GM04503 (cell line): ENCODE measurements around the gene LRRC28.

ENCODE experiments used
- DNase-seq: peaks from one replicate; pipeline ENCODE4 v3.0.0-alpha.2; 2012; ENCODE audit warnings: low read depth

Gene LRRC28

DNA sequence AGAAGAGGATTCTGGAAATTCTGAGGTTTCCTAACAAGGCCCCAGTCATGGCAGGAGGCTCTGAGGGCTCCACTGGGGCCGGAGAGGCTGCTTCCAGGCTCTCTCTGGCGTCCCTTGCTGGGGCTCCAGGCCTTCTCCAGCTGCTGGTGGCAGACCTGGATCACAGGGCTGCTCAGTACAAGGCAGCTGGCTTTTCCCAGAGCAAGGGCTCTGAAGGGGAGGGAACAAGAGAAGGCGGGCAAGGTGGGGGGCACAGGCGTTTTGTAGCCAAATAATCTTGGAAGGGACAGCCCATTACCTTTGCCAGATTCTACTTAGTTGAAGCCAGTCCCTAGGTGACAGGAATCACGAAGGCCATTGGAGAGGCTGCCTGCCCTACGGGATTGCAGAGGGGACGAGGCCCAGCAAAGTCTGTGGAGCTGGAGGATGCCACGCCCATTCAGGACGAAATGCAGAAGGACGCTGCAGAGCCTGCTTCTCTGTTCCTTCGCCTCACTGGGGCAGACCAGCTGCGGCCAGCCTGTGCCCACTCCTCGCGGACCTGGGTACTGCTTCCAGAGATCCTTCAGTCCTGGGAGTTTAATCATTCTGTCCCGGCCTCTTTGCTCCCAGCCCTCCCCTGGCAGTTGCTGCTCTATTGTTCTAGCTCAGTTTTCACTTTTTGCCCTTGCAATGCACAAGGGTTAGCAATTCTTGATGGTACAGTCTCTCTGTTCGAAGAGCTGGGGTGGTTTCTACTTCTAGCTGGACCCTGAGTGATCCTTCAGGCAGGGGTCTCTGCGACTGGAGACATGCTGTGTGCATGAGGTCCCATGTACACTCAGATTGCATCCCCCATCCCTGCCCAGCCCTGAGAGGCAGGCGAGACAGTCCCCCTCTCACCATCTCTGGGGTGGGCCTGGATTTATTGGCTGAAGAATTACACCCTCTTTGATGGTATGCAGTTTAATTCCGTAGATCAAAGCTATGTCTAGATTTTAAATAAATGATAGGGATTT is 165.2 kb downstream of the LRRC28 start:
- no peak for DNase-seq

DNA sequence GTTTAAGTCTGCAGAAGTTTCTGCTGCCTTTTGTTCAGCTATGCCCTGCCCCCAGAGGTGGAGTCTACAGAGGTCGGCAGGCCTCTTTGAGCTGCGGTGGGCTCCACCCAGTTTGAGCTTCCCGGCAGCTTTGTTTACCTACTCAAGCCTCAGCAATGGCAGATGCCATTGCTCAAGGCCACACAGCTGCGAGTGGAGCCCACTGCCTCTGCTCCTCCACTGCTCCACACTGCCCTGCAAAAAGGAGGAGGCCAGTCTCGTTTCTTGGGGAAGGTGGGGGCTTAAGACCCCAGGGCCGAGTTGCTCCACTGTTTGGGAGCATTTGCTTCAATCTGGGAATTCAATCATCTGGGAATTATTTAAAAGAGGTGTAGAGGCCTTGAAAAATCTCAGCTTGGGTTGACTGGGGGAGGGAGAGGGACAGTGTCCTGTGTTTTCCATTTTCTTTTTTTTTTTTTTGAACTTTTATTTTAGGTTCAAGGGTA is 169.9 kb downstream of the LRRC28 start:
- no peak for DNase-seq

DNA sequence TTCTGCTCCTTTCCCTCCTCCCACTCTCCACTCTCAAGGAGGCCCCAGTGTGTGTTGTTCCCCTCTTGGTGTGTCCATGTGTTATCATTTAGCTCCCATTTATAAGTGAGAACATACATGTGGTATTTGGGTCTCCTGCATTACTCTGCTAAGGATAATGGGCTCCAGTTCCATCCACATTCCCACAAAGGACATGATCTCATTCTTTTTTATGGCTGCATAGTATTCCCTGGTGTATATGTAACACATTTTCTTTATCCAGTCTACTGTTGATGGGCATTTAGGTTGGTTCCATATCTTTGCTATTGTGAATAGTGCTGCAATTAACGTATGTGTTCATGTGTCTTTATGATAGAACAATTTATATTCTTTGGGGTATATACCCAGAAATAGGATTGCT is 170.5 kb downstream of the LRRC28 start:
- no peak for DNase-seq

DNA sequence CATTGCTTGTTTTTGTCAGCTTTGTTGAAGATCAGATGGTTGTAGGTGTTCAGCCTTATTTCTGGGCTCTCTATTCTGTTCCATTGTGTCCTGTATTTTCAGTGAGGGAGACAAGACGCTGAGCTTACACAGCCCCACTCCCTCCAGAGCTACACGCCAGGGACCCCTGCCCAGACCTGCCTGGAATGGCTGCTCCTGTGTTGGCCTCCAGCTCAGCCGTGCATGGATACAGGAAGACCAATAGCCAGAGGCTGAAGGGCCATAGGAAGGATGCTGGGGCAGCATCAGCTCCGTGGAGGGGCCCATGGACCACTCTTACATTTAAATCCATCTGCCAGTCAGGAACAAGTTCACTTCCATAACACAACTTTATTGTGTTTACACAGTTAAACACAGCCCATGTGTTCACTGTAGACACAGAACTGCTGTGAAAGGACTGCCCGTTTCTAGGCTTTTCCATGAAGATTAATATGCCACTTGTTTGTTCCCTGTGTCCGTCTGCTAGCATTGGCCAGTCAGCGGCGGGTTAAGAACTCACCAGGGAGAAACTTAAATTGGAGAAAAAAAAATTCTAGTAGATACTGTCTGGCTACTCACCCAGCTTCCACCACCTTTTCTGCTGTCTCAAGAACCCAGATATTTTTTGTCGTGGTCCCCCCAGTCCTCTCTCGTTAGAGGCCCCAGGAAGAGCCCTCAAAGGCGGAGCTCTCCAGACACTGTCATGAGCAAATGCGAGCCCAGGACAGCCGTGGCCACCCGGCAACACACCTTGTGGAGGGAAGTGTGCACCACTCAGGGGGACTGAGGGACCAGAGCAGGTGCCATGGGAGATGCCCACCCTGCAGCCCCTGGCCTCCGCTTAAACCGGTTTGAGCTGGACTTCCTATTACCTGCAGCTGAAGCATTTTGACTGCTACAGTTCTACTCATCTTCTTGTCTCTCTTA is 172.2 kb downstream of the LRRC28 start:
- DNase-seq: no peak

DNA sequence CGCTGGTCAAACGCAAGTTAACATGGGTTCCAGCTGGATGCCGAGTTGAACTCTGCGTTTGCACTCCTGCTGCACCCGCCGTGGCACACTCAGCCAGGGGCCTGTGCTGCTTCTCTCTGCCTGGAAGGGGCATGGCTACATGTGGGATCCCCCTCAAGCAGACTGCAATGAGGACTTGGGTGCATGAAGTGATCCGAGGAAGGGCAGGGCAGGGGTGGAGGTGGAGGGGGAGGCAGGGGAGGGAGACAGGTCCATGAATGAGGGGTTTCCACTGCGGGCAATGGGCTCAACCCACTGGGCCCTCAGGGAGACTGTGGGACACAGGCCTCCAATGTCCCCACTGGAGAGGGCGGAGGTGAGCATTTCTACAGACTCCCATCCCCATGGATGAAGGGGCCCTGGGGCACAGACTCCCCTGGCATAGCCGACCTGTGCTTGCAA is 172.9 kb downstream of the LRRC28 start:
- no peak for DNase-seq

DNA sequence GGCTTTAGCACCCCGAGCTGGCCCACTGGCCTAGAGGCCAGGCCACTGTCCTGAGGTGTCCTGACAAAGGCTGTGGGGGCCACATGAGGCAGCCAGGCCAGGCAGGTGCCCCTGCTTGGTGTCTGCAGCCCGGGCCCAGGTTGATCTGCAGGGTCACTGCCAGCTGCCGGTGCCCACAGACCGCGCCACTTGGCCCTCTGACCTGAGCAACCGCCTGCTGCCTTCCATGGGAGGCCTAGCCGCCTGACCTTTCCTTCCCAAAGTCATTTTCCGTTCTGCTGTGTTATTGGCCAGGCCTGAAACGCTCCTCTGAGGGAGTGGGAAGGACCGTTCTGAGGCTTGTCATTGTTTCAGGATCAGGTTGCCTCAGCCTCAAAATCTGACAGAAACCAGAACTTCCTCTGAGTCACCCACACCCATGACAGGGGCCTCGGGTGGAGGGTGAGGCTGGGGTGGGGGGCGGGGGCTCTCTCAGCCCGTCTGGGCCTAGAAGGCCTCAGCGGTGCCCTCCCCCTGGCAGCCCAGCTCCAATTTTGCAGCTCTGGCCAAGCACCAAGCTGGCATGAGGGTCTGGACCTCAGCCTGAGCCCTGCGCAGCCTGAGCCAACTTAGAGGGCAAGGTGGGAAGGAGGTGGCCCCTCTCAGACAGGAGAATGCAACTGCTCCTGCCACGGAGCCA is 173.8 kb downstream of the LRRC28 start:
- DNase-seq: no peak

DNA sequence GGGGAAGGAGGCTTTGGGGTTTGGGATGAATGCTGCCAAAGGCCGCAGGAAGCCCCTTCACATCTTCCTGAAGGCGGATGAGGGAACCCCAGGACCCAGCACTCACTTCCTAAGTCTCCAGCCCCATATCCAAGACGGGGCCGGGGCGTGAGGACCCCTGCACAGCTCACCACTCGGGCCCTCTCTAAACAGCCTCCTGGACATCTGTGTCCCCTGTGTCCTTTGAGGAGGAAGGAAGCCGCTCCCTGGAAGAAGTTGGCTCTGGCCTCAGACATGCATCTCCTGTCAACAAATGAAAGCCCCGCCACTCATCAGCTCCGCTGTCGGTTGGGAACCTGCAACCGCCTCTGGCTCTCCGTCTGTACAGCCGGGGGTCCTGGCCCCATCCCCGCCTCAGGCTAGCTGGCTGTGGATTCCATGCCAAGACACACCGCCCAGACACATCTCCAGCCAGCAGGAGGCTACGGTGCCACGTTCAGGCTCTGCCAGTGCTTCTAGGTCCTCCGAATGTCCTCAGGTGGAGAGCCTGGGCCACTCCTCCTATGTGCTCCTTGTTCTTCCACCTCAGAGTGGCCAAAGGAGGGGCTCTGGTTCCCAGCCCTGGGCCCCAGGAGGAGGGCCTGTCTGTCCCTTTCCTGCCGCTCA is 174.5 kb downstream of the LRRC28 start:
- no peak for DNase-seq

DNA sequence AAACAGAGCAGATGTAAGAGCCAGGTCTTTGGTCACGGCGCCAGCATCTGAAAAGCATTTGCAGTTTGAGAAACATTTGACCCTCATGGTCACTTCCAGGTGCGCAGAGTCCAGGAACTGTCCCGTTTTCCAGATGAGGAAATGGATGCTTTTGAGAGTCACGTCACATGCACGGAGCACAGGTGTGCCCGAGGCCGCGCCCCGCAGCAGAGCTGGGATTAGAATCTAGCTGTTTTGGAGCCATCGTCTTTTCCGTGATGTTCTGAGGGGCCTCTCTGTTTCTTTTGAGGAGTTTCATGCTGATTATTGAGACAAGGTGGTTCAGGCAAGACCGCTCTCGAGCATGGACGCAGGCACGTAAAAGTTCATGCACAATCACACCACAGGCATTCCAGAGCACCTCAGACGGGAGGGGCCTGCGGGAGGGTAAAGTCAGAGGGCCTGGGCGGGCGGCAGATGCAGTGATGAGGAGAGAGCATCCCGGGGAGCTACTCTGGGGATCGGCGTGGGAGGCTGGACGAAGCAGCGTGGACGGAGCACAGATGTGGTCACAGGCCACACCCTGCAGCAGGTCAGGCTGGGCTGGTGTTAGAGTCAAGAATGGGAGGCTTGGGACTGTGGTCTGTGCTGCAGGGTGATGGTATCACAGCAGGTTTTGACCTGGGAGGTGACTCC is 175.3 kb downstream of the LRRC28 start:
- DNase-seq: no peak

DNA sequence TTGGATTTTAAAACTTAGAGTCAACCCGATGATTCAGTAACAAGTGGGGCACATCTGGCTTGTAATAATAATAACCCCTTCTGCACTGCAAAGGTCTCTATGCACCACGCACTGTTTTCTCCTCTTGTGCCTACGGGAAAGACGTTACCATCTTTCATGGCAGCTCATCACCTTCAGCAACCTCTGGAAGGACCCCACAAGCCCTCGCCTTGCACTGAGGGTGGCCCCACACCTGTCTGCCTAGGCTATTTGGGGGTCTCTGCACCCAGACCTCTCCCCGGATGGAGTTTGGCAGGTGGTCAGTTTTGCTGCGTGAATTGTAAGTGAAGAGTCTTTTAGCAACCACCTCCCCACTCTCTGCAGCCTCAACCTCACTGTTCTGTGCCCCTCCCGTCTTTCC is 175.9 kb downstream of the LRRC28 start:
- DNase-seq: no peak

DNA sequence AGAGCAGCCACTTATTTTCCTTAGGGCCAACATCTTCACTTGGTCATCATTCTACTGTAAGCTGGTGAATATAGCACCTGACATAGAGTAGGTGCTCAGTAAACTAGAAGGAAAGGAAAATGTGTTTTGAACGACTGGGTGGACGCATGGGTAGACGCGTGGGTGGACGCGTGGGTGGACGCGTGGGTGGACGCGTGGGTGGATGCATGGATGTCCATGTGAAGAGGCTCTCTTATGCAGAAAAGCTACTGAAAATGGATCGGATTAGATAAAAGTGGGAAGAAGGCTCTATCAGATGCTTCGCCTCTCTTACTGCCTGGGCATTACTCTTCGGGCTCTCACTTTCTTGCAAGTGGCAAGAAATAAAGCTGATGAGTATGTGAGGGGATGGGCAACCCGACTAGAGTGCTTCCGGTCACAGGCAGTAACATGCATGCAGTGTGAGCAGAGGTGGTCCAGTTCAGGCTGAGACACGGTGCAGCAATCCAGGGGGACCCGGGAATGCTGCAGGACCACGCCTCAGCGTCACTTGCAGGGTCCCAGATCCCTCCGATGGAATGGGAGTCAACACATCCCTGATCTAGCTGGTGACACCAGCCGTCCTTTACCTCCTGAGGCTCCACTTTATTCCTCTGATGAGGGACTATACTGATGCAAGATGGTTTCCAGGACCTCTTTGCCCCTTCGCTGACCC is 176.5 kb downstream of the LRRC28 start:
- DNase-seq: no peak

DNA sequence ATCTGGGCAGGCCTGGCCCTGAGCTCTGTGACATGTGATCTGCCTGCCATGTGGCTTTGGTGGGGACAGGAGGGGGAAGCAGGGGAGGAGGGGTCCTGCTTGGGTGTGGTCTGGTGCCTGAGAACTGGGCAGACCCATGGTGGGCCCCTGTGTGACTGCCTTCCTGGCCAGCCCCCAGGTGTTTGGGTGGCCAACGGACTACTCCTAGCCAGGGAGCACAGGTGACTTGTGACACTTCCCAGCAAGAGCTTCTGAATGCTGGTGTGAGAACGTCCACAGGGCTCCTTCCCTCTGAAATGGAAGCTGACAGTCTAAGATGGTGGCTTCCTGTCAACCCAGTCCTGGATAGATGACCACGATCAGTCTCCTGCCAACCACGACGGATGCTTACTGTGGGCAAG is 178.4 kb downstream of the LRRC28 start:
- DNase-seq: no peak

DNA sequence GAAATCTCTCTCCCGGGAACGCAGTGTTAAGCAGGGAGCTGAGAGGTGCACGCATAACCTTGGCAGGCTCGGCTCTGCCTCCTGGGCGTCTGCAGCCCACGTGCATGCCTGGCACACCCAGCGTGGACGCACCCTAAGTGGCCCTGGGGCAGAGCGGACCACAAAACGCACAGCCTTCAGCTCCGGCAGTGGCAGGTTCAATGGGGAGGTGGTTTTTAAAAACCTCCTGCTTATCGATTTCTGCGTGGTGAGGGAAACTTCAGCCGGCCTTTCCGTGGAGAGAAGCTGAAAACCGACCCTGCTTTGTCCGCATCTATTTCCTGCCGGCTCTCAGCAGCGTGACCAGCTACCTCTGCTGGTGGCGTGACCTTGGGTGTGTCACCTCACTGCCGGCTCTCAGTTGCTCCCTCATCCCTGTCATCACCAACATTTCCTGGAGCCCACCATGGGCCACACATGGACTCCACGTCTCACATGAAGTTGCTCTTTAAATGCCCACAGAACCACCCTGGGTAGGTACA is 179.7 kb downstream of the LRRC28 start:
- no peak for DNase-seq

DNA sequence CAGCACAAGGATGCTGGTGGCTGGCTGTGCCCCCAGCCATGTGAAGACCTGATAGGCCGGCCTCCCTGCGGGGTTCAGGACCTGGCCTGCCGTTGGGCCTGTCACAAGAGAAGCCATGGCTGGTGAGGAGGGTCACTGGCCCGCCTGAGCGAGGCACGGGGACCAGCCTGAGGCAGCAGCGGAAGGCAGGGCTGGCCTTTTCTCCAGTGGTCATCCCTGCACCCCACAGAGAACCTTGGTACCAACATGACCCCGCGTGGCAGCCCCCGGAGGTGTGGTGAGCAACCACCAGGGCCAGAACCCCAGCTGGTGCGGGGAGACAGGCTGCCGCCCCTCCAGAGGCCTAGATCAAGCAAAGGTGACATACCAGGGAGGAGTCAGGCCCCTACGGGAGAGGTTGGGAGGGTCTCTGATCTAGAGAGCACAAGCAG is 180.4 kb downstream of the LRRC28 start:
- DNase-seq: no peak

DNA sequence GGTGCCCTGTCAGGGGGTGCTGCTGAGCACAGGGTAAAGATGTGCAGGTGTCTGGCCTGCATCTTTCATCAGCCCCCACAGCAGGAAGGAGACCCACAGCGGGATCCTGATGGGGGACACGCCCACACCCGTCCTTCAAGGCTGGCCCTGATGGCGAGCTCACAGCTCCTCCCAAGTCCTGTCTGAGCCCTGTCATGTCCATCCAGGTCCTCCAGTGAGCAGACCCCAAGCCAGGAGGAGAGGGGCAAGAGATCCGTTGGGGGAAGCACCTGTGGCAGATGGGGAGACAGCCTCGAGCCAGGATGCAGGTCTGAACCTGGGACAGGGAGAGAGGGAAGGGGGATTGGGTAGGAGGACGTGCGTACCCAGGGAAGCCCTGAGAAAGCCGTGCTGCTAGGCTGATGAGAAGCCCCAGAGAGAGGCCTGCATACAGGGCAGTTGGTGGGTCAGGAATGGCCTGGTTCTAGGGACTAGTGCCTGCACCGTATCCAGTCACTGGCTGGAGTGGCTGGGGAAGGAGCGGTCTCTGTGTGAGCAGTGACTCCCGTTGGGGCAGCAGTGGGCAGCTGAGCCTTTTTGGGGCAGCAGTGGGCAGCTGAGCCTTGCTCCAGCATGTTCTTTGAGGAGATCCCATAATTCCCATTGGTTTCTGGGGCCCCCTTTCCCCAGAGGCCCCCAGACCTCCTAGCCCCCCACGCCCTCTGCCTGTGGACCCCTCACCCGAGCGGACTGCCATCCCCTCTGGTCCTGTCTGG is 181.2 kb downstream of the LRRC28 start:
- DNase-seq: no peak

DNA sequence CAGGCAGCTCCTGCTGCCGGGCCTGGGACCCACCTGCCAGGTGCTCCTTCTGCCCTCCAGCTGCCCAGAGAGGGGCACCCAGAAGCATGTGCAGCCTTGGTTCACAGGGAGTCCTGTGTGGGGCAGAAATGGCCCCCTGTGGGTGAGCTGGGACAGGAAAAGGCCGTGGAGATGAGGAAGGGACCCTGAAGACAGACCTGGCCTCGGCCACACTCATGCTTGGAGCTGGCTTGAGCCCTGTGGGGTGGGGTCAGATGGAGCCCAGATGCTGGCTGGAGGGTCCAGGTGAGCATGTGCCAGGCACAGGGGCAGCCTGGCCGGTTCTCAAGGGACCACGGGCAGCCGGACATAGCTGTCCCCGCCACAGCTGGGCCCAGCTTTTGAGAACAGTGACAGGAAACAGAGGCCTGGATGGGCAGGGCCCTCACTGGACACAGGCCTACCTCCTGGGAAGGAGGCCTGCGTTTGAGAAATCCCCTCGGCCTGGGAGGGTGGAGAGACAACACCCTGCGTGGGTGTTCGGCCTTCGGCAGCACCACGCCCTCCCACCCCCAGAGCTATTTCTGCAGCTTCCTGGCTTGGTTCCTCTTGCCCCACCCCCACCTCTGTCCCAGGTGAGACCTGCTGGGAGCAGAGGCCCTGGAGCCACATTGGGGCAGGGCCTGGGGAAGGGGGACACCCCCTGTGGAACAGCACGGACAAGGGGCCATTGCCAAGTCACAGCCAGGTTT is 181.9 kb downstream of the LRRC28 start:
- DNase-seq: no peak

DNA sequence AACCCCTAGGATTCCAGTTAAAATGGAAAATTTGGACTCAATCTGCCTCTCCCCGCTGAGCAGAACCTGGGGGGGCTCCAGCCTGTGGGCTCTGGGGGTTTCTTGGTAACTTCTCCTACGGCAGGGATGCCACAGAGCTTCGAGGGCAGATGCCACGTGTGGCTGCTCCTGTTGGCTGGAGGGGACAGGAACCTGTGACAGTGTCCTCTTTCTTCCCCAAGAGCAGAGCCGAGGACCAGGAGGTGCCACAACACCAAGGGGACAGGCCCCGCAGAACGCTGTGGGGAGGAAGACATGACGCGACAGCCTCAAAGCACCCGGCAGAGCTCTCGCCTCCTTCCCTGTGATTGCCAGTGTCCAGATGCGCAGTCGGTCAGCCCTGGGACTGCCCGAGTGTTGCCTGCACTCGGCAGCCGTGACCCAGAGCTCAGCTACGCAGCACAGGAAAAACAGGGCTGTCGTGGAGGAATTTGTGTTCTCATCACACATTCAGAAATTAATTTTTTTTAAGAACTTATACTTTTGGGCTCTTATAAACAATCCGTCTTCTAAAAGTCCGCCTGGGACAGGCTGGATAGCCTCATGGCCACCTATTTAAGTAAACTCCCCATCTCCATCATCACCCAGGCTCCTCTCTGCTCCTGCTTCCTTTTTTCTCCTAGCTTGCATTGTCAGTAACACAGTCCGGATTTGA is 182.6 kb downstream of the LRRC28 start:
- no peak for DNase-seq

DNA sequence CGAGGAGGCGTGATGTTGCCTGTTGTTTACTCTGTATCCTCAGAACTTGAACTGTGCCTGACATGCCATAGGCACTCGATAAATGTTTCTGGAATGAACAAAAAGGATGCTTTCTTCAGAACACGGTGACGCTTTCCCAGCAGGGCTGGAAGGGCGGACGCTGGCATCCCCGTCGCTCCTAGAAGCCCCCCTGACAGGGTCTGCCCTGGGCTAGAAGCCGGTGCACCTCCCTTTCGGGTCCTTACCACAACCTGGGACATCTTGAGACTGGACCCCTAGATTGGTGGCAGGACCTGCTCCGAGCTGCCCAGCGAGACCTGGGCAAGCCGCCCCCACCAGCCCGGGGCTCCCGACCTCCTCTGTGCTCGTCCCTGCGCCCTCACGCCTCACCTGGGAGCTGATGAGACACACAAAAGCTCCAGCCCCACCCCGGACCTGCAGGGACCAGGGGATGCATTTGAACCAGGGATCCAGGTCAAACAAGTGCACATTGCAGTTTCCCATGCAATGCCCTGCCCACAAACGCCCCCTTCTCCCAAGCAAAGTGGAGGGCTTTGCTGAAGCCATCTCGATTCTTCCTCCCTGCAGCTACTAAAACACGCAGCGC is 183.3 kb downstream of the LRRC28 start:
- DNase-seq: no peak
